Non-pigmented ciliary epithelial cell (primary cell): ENCODE results near the gene PHF24.
"Not testable (repeated sequence)": the region's sequence is repeated elsewhere in the genome, so short reads cannot be mapped to it uniquely, and the experiment has no call there.

ENCODE experiments used
- DNase-seq: peaks from one replicate; pipeline ENCODE4 v3.0.0-alpha.2; 2010; ENCODE audit warnings: low read depth

Gene PHF24

DNA sequence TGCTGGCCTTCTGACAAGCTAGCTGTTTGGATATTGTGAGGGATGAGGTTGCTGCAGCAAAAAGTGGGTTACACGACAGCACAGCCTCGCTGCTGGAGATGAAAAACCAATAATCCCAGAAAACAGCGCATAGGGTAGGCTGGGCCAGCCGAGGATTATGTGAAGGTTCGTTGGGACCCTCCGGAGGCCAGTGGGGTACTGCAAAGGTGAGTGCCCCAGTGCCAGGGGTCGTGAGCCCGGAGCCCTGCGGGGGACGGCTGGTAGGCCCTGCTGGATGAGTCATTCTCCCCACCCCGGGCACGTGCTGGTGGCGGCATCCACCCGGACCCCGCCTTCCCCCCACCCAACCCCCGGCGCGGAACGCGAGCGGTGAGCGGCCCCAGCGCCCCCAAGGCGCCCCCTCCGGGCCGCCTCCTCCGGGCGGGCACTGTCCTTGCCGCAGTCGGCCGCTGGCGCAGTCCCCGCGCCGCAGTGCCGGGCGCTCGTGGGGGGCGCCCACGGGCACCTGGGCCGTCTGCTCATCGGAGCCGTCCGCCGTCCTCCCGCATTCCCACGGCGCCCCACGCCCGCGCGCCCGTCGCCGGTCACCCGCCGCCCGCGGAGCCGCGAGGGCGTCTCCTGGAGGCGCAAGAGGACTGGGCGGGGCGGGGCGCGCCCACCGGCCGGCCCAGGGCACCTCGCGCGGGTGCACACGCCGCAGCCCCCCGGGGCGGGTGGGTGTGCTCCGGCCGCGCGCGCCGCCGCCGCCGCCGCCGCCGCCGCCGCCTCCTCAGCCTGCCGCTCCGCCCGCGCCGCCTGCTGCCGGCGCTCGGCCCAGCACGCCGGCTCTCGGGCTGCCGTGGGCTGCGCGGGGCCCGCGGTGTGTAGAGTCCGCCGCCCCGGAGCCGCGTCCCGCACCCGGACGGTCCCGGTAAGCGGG is at the start of gene PHF24:
PHF24 (plus strand) TSS at position 794 of the 919 bp plus-strand sequence. CDS start 13,014 bp downstream, outside the sequence.
- no peak for DNase-seq

DNA sequence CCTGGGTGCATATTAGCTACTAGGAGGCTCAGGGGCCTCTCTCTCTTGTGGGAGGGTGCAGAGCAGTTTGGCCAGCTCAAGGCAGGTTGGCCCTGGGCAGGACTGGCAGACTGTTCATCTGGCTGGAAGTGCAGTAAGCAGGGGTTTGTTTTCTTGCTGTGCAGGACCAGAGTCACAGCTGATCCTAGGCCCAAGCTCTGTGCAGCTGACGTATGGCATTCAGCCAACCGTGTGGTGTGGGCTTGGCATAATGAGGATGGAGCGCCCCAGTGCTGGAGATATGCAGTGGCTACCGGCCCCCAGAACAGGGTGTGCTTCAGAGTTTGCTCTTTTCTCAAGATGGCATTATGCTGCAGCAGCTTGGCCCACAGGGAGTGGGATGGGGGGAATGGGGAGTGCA is 31.0 kb upstream of the PHF24 start:
- no peak for DNase-seq

DNA sequence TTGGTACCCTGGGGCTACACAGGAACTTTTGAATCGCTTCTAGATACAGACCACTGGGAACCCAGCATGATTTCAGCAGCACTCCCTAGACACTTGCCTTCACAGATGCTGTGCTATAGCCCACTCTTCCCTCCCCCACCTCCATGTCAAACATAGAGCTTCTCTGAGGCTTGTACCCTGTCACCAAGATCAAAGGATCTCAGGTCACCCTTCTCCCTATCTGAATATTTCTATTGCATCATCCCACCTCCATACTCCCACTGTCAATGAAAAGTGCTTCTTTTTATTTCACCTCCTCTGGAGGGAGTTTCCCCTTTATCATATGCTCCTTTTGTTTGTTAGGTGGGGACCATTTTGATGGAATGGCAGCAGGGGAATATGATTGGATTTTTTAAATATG is 29.2 kb upstream of the PHF24 start:
- no peak for DNase-seq

DNA sequence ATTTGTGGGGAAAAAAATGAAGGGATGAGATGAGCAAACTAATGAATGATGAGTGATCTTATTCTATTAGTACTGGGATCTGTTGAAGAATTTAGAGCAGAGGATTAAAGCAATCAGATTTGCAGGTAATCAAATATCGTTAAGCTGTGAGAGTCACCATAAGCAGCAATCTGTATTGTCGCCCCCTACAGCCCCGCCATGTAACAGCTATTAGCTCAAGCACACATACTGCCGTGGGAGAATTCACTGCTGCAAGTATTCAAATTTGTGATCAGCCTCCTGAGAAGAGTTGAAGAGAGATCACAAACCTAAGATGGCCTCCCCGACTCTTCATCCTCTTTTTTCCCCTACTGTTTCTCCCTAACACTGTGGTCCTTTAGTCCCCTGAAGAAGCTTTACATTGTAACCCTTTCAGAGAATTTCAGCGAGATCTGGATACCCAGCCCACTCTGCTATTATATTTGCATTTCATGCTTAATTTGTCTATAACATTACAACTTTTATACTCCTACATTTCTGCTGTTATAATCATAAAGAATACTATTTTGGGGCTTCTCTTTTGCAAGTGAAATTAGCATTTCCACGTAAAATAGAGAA is 28.5 kb upstream of the PHF24 start:
- no peak for DNase-seq

DNA sequence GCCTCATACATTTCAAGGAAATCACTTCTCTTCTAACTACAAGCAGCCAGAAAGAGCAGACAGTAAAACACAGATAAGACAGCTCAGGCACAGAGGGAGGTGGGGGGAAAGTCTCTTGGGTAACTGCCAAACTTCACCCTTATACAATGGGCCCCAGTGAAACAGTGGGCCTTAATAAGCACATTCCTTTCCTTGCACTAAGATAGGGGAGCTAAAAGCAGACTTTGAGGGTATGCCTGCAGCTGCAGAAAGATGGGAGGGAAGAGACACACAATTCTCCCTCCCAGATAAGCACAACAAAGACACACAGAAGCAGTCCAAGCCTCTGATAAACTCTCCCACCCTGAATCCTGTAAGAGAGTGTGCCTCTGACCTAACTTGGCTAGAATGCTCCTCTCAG is 18.1 kb upstream of the PHF24 start:
- DNase-seq, result not testable (repeated sequence)

DNA sequence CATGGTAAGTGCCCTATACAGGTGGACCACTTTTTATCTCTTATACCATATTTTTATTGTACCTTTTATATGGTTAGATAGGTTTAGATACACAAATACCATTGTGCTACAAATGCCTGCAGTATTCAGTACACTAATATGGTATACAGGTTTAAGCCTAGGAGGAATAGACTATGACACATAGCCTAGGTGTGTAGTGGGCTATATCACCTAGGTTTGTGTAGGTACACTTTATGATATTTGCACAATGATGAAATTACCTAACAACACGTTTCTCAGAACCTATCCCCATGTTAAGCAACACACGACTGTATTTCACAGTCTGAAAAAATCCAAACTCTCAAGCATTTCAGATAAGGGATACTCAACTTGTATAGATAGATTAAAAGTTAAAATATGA is 9.6 kb upstream of the PHF24 start:
- no peak for DNase-seq

DNA sequence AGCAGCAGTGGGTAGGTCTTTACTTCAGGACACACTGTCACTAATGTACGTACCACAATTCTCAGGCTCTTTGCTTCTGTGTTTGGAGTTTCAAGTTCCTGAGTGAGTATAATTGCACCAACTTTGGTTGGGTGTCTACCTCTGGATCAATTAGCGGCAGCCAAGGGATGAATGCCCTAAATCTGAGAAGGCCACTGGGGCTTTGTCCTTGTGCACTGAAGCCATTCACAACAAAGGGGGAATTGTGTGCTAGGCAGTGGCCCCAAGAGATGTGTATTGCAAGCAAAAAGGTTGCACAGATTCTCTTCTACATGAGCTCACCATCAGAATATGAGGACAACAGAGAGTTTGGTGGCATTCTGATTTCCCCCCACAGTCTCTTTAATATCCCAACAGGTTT is 3.9 kb upstream of the PHF24 start:
- DNase-seq, result no peak

DNA sequence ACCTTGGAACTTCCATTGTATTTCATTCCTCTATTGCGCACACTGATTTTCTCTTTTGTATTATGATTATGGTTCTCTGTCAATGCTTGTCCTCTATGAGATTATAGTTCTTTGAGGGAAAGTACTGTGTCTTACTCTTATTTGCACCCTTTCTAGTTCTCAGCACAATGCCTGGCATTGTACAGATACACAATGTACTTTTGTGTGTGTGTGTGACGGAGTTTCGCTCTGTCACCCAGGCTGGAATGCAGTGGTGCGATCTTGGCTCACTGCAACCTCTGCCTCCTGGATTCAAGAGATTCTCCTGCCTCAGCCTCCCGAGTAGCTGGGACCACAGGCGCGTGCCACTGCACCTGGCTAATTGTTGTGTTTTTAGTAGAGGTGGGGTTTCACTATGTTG is 2.0 kb upstream of the PHF24 start:
- not testable (repeated sequence) for DNase-seq

DNA sequence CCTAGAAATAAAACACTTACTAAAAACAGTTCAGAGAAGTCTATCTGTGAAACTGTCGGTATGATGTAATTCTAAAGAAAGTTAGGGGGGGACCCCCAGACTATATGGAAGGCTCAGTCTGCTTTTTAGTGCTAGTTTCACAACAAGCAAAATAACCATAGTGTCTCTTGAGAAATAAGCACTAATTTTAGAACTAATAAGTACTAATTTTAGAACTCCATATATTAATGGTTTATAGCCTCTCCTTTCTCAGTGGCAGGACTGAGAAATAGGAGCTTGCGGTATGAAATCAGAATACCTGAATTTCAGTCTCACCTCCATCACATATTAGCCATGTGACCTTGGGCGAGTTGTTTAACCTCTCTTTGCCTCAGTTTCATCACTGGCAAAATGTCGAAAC is 1.4 kb upstream of the PHF24 start:
- no peak for DNase-seq

DNA sequence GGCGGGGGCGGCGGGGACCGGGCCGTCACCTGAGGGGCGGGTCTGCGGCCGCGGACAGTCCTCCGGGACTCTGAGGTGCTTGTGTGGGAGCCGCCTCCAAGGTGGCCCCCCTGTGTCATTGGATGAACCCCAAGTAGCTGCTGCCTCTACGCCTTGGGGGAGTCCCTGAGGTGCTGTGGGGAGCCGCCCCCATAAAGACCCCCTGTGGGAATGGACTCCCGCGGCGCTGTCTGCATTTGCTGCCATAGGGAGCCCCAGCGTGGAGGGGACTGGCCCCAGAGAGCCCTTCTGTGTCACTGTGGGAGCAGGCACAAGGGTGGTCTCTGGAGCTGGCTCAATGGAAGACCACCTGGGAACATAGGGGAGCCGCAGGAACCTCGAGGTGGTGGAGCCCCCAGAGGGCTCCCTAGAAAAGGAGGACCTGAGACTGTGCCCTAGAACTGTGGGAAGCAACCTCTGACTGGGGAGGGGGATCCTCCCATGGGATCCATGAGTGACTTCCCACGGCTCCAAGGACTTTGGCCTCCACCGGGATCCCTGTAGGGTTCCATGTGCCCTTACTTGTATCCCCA is 412 bp downstream of the PHF24 start:
- no peak for DNase-seq

DNA sequence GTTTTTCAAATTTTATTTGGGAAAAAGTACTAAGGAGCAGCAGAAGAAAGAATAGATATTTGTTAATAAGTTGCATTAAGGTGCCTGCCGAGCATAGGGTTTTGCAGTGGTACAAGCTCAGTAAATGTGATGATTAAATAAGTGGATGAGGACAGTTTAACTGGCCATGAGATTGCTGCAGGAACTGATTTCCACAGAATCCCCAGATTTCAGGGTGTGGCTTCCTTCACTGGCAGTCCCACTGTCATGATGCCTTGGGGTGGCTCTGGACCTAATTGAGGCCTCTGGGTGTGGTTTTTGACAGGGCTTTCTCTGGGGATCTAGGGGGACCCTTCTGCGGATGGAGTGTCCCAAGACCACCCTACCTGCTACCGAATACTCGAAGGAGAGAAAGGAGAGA is 1.4 kb downstream of the PHF24 start:
- no peak for DNase-seq

DNA sequence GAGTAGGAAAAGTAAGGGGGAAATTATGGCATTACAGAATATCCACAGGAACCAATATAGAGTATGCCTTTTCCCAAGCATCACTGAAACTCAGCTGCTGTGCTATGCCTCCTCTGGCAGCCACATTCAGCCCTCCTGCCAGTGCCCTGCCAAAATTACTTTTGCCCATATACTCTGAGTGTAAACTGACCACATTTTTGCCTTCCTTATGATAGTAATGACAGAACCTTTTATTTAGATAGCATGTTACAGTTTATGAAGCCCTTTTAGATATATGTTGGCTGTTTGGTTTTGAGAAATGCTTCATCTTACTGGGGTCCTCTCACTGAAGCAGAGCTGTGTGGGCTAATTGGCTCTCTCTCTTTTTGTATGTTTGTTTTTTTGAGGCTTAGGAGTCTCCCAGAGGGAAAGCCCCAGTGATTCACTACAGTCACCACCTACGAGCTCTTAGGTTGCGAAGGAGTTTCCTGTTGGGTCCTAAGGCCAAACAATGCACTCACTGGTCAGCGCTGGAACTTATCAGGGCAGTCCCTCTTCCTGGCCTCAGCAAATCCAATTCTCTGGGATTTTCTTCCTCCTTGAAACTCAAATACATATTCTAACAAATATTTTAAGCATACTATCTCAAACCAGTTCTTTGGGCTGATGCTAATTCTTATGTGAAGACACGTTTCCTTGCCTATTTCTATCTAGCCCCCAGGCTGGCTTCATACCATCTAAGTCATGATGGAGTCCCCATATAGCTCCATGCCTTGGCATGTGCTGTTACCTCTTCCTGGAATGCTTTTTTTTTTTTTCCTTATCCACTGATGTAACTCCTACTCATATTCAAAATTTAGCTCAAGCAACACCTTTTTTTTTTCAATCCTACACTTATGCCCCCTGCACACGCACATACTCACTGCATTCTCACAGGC is 3.7 kb downstream of the PHF24 start:
- DNase-seq, result peak; percentile 41

DNA sequence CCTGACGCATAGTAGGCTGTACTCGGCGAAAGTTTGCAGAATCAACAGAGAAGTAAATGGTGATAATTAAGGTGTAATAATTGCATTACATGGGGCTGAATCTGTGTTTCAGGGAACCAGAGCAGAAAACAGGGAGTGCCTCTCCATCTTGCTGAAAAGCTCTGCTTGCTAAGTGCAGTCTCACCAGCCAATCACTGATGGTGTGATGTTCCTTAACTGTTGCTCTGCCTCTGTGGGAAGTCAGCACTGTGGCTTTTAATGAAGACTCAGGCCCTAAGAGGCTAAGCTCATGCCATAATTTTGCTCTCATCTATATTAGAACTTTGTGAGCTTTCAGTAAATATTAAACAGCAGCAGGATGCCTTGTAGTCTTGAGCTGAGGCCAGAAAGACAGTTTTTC is 4.5 kb downstream of the PHF24 start:
- DNase-seq, result no peak

DNA sequence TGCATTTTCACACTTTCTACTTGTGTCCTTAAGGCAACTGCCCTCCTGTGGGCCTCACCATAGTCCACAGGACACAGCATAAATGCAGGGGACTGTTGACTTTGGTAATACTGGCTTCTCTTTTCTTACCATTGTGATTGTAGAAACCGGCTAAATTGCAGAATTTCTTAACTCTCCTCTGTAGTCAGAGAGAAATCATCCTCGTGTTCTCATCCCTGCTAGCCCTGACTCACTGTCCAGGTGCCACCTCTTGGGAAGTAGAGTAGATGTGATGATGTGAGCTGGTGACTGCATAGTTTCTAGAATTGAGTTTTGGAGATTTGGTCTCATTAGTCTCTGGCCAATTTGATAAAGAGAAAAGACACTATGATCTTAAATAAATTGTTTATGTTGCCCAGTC is 5.5 kb downstream of the PHF24 start:
- no peak for DNase-seq

DNA sequence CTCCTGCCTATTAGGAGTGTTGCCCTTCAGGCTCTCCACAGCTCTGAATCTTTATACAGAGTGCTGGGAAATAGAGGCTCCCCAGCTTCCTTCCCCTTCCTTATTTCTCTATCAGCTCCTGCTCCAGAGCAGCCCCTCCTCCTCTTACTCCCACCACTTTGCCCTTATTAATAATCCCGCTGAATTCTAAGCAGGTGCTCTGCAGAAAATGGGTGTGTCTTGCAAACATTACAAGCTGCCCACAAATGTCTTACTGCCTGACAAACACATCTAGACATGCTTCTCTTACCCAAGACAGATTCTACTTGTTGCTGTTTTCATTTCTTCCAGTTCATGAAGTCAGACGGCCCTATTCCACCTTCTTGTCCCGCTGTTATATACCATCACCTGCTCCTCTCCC is 6.4 kb downstream of the PHF24 start:
- no peak for DNase-seq

DNA sequence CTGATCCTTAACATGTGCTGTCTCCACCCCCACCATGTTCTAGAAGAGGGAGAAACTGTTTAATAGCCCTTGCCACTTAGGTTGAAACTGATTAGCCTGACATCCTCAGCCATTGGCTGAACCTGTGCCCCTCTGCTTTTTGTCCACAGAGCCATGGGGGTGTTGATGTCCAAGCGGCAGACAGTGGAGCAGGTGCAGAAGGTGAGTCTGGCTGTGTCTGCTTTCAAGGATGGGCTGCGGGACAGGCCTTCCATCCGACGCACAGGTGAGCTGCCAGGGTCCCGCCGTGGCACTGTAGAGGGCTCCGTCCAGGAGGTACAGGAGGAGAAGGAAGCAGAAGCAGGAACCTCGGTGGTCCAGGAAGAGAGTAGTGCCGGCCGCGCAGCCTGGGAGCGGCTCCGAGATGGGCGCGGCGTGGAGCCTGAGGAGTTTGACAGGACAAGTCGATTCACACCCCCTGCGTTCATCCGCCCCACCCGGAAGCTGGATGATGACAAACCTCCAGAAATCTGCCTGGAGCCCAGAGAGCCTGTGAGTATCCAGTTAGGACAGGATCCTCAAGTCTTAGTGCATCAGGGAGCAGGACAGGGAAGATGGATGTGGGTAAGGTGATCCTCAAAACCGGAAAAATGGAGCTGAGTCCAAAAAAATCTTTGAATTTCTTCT is 13.2 kb downstream of the PHF24 start:
- no peak for DNase-seq

DNA sequence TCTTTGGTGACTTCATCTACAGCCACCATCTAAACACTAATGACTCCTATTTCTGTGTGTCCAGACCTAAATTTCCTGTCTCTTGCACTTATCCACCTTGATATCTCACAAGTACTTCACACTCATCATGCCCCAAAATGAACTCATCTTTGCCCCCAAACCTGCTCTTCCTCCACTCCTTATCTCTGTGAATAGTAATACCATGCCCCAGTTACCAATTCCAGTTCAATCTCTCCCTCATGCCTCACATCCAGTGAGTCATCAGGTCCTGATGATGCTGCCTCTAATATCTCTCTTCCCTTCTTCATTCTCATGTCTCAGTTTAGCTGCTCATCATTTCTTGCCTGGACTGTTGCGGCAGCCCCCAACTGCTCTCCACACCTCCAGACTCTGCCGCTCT is 16.6 kb downstream of the PHF24 start:
- DNase-seq, result no peak

DNA sequence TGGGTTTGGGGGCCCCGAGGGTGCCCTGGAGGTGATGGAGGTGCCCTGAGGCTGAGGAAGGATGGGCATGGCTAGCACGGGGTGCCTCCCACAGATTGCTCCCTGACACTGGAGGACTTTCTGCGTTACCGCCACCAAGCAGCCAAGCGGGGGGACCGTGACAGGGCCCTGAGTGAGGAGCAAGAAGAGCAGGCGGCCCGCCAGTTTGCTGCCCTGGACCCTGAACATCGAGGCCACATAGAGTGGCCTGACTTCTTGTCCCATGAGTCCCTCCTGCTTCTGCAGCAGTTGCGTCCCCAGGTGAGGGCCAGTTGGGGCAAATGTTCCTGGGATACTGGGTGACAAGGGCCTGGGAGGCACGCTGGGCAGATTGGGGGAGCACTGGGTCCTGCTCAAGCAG is 18.4 kb downstream of the PHF24 start:
- DNase-seq, result no peak

DNA sequence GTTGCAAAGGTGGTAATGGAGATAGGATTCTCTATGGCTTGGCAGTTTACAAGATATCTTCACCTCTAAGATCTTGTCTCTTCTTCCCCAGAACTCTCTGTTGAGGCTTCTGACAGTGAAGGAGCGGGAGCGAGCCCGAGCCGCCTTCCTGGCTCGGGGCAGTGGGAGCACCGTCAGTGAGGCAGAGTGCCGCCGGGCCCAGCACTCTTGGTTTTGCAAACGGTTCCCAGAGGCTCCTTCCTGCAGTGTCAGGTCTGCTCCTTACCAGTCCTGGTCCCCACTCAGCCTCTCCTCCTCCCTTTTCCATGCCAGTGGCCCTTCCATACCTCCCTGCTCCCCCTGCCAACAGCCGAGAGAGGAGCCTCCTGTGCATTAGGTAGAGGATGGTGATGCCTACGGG is 18.9 kb downstream of the PHF24 start:
- DNase-seq, result no peak

DNA sequence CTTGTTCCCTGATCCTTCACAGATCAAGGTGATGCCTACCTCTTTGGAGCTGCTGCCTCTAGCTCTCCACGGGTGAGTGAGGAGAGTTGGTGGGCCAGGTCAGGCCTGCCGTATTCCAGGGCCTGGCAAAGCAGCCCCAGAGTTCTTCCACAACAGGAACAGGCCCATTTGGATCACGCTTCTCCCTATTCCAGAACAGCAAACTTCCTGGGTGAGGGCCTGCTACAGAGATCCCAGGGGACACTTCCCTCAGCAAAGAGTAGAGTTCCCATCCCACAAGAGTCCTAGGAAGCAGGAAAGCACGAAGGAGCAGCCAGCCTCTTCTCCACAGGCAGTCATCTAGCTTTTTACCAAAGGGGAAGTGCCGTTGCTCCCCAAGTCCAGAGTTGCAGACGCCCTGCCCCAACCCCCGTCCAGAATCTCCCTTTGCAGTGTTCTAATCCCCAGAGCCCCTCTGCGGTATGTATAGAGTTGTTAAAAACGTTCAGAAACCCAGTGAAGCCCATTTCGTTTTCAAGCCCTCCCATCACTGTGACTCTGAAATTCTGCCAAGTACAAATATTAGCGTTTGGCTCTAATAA is 22.2 kb downstream of the PHF24 start:
- DNase-seq, result no peak

DNA sequence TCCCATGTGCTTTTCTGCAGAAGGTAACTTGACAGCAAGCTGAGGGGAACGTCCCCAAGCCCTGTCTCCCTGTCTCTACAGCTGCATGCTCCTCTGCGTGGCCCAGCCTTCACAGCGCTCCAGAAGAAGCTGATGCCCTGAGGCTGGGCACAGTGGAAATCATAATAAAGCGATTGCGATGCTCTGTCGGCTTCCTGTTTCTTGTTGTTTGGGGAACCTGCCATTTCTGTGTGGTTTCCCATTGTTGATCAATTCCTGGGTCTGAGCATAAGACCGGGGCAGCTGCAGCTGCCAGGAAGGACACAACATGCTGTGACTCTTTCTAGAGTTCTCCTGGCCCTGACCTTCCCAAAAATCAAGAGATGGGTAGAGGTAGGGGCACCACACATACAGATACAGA is 24.3 kb downstream of the PHF24 start:
- DNase-seq, result no peak
